HCT116 (cell line): ENCODE measurements around the gene PDE6G. TPM values are rescaled to one million over a fixed set of nuclear protein-coding genes. Genes with fewer than 3 reads are reported as not detected.
A peak's percentile ranks its signal among the peaks of the same experiment; 100 is the strongest.

ENCODE experiments used
- ATAC-seq: fragments of 200-7000 bp; cut with Tn5 transposase; 2 replicates; pipeline ENCODE4 v1.9.1; 2020; ENCODE audit warnings: mild to moderate bottlenecking, moderate library complexity
- BruUV-seq: library from RNA; stranded (reverse); fragments of 400-500 nt; replicated peaks from 2 replicates; lab custom pipeline; 2021; lab: Mats Ljungman, UMichigan
- CTCF ChIA-PET: fragments of 300-600 bp; sonication (Branson Sonifier 250); formaldehyde crosslinking; loops from one replicate; lab custom pipeline; 2021; ENCODE audit warnings: antibody characterized with exemption; lab: Charles Lee
- POLR2A ChIA-PET: fragments of 300-600, 350-600 bp; sonication (Branson Sonifier 250); formaldehyde crosslinking; loops from one replicate; lab custom pipeline; 2021; ENCODE audit warnings: antibody characterized with exemption; lab: Charles Lee
- RAD21 ChIA-PET, 2 experiments: fragments of 300-600 bp; sonication (Branson Sonifier 250); formaldehyde crosslinking; loops; one replicate each; lab custom pipeline; 2023; ENCODE audit warnings: low total read pairs in 2 of 2; ENCODE audit not compliant: uncharacterized antibody in 2 of 2, unreplicated experiment in 2 of 2, low non-redundant PET in 1 of 2; lab: Charles Lee
- DNase-seq: peaks from one replicate; pipeline ENCODE4 v3.0.0-alpha.2; 2010; ENCODE audit warnings: low read depth, low spot score
- H2AFZ ChIP-seq: fragments of 200-600 bp; shearing (Covaris generic), sonication (generic); 2 replicates; pipeline ENCODE4 v1.6.1; 2017; ENCODE audit warnings: low read depth, mixed run types, mixed read lengths, antibody characterized with exemption, low read length; ENCODE audit not compliant: poor library complexity, severe bottlenecking
- H3K27ac ChIP-seq: 2 replicates; pipeline ENCODE4 v1.5.1; 2012; ENCODE audit warnings: low read depth, low read length
- H3K27me3 ChIP-seq: fragments of 200-600 bp; sonication (generic); 2 replicates; pipeline ENCODE4 v1.6.1; 2016; ENCODE audit warnings: mixed run types, low read length, mixed read lengths; ENCODE audit not compliant: insufficient read depth
- H3K36me3 ChIP-seq, 2 experiments: fragments of 200-500 bp in 1 of 2; fragments of 200-600 bp in 1 of 2; sonication (Bioruptor generic) in 1 of 2; sonication (generic) in 1 of 2; 2 replicates each; pipeline versions ENCODE4 v1.5.1 to v1.6.1; 2014 to 2016; ENCODE audit warnings: low read length in 2 of 2, inconsistent platforms in 1 of 2, mixed read lengths in 1 of 2, mixed run types in 1 of 2; ENCODE audit not compliant: insufficient read depth in 2 of 2, control insufficient read depth in 1 of 2
- H3K4me1 ChIP-seq, 2 experiments: fragments of 200-600 bp in 1 of 2; sonication (generic) in 1 of 2; 2 replicates each; pipeline versions ENCODE4 v1.5.1 to v1.6.1; 2012 to 2017; ENCODE audit warnings: low read length in 2 of 2, inconsistent platforms in 1 of 2, mild to moderate bottlenecking in 1 of 2, mixed read lengths in 1 of 2, mixed run types in 1 of 2, moderate library complexity in 1 of 2; ENCODE audit not compliant: insufficient read depth in 2 of 2, control insufficient read depth in 1 of 2
- H3K4me2 ChIP-seq: fragments of 200-600 bp; sonication (generic); 2 replicates; pipeline ENCODE4 v1.6.1; 2017; ENCODE audit warnings: mixed run types, low read length, mixed read lengths
- H3K4me3 ChIP-seq, 2 experiments: fragments of 200-600 bp in 1 of 2; sonication (generic) in 1 of 2; replicated peaks in 1 of 2; 2 replicates each; pipeline ENCODE4 v1.5.1; 2011 to 2016; ENCODE audit warnings: low read length in 2 of 2, control low read depth in 1 of 2, low read depth in 1 of 2, mild to moderate bottlenecking in 1 of 2, mixed read lengths in 1 of 2, mixed run types in 1 of 2
- H3K79me2 ChIP-seq: fragments of 200-600 bp; sonication (generic); 2 replicates; pipeline ENCODE4 v1.6.1; 2017; ENCODE audit warnings: mild to moderate bottlenecking, mixed run types, low read length, moderate library complexity, mixed read lengths; ENCODE audit not compliant: insufficient read depth
- H3K9ac ChIP-seq: fragments of 200-600 bp; sonication (generic); 2 replicates; pipeline ENCODE4 v1.6.1; 2016; ENCODE audit warnings: low read length, mixed read lengths
- H3K9me2 ChIP-seq: fragments of 200-600 bp; sonication (generic), shearing (Covaris generic); 2 replicates; pipeline ENCODE4 v1.6.1; 2017; ENCODE audit warnings: mixed run types, mild to moderate bottlenecking, moderate library complexity; ENCODE audit not compliant: insufficient read depth
- H3K9me3 ChIP-seq, 2 experiments: fragments of 200-500 bp in 1 of 2; fragments of 200-600 bp in 1 of 2; sonication (Bioruptor generic) in 1 of 2; sonication (generic) in 1 of 2; 2 replicates each; pipeline ENCODE4 v1.6.1; 2014 to 2017; ENCODE audit warnings: low read length in 2 of 2, mixed read lengths in 2 of 2, inconsistent platforms in 1 of 2, low read depth in 1 of 2, mild to moderate bottlenecking in 1 of 2, mixed run types in 1 of 2, moderate library complexity in 1 of 2; ENCODE audit not compliant: control insufficient read depth in 1 of 2, insufficient read depth in 1 of 2
- H4K20me1 ChIP-seq: fragments of 200-600 bp; sonication (generic), shearing (Covaris generic); 2 replicates; pipeline ENCODE4 v1.6.1; 2017; ENCODE audit warnings: mixed run types, mild to moderate bottlenecking, moderate library complexity; ENCODE audit not compliant: insufficient read depth
- CBX3 ChIP-seq: IDR thresholded peaks from 2 replicates; pipeline ENCODE4 v1.6.1; 2012; ENCODE audit warnings: low read depth
- EGR1 ChIP-seq: IDR thresholded peaks from 2 replicates; pipeline ENCODE4 v1.6.1; 2012; ENCODE audit warnings: low read depth
- ELF1 ChIP-seq: IDR thresholded peaks from 2 replicates; pipeline ENCODE4 v1.6.1; 2012; ENCODE audit warnings: low read depth, borderline replicate concordance
- EZH2phosphoT487 ChIP-seq: fragments of 200-600 bp; IDR thresholded peaks from 2 replicates; pipeline ENCODE4 v1.6.1; 2018; ENCODE audit warnings: antibody characterized with exemption, borderline replicate concordance
- JUND ChIP-seq: IDR thresholded peaks from 2 replicates; pipeline ENCODE4 v1.6.1; 2012
- POLR2A ChIP-seq: IDR thresholded peaks from 2 replicates; pipeline ENCODE4 v1.7.0; 2011; ENCODE audit warnings: borderline replicate concordance; ENCODE audit not compliant: insufficient read depth, insufficient read length; ENCODE audit errors: extremely low read depth
- RAD21 ChIP-seq: IDR thresholded peaks from 2 replicates; pipeline ENCODE4 v1.6.1; 2012; ENCODE audit warnings: low read depth, mild to moderate bottlenecking
- SP1 ChIP-seq: IDR thresholded peaks from 2 replicates; pipeline ENCODE4 v1.6.1; 2012; ENCODE audit warnings: low read depth
- YY1 ChIP-seq: IDR thresholded peaks from 2 replicates; pipeline ENCODE4 v1.6.1; 2011; ENCODE audit warnings: low read length, low read depth, moderate library complexity, mild to moderate bottlenecking; ENCODE audit not compliant: insufficient replicate concordance; ENCODE audit errors: extremely low read depth
- ZFX ChIP-seq: fragments of 450-650 bp; IDR thresholded peaks from 2 replicates; pipeline ENCODE4 v1.6.1; 2017
- intact Hi-C: fragments of 100-400 bp; cut with micrococcal nuclease; formaldehyde crosslinking; loops from 2 replicates; pipeline ENCODE4 v1.10.0; 2022
- total RNA-seq: library from RNA; stranded (reverse); gene quantifications from one replicate; pipeline ENCODE4 v1.2.1, GENCODE V29; 2021; ENCODE audit not compliant: unreplicated experiment
- TF ChIP-seq, protein P1 (sequence below), 3 experiments: fragments of 200-600 bp in 1 of 3; sonication (generic) in 1 of 3; IDR thresholded peaks in 2 of 3; conservative IDR thresholded peaks in 1 of 3; 2 replicates each; pipeline ENCODE4 v1.5.1; 2012 to 2017; ENCODE audit warnings: low read depth in 2 of 3, low read length in 2 of 3, antibody characterized with exemption in 1 of 3, borderline replicate concordance in 1 of 3, control low read depth in 1 of 3, mild to moderate bottlenecking in 1 of 3, mixed read lengths in 1 of 3, mixed run types in 1 of 3, moderate library complexity in 1 of 3; ENCODE audit not compliant: insufficient read depth in 1 of 3

Gene PDE6G
- total RNA-seq, 1 experiment from 2014 or later = not detected

DNA sequence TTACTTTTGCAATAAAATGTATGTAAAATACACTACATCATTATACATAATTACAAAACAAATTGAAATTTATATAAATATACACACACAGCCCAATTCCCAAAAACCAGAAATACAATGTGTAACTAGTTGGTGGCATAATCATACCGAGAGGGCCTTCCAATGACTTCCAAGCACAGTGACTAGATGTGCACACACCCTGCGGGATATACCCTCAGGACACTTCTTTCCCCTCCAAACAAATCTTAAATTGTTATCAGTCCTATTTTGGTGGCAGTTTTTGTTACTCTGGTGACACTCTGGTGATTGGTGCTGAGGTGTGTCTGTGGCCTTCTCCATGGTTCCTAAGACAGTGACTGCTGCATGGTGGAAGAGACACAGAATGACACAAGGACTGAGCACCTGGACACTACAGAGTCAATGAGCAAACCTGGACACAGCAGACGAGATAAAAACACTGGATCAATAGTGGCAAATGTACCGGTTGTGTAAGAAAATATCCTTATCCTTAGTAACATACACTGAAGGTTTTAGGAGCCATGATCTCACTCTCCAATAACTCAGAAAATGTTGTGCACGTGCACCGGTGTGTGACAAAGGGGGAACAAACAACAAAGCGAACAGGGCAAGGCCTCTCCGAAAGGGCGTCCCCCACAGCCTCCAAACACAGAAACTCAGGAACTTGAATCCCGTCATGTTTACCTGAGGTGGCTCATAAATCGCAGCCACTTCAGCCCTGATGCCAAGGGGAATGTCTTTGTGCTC is 52.3 kb downstream of the PDE6G start:
- Histone ChIP-seq H3K27me3 (no peaks in the 10 kb centered on the region), H3K27ac (no peak overlapping the region), H3K79me2 (peaks cover 74% of the 10 kb centered on the region), H3K4me2 (no peak overlapping the region), H3K4me3 (no peak overlapping the region), H3K9me3 (no peaks in the 10 kb centered on the region), H3K9me2 (no peaks in the 10 kb centered on the region), H3K4me1 (no peaks in the 10 kb centered on the region), H2AFZ (no peak overlapping the region), H4K20me1 (0 out of 2 replicates have a peak, but pooled peaks cover 4% of the 10 kb centered on the region), H3K9ac (no peak overlapping the region), H3K36me3 (peaks cover 55 to 62% of the 10 kb centered on the region in 2 experiments)
- ChIA-PET RAD21 (no interaction called here), POLR2A (no interaction called here), CTCF (no interaction called here)
- no TSS peak for BruUV-seq
- intact Hi-C loops = loop anchor here (5.0 kb wide), 2 partner anchors 37 to 52 kb away; partner anchors contain the start of gene FAAP100
- DNase-seq = no peak
- ATAC-seq = no peak
- TF ChIP-seq RAD21 (no peak), ELF1 (no peak), CBX3 (no peak), JUND (no peak), EZH2phosphoT487 (no peak), YY1 (no peak), EGR1 (no peak), ZFX (no peak)

DNA sequence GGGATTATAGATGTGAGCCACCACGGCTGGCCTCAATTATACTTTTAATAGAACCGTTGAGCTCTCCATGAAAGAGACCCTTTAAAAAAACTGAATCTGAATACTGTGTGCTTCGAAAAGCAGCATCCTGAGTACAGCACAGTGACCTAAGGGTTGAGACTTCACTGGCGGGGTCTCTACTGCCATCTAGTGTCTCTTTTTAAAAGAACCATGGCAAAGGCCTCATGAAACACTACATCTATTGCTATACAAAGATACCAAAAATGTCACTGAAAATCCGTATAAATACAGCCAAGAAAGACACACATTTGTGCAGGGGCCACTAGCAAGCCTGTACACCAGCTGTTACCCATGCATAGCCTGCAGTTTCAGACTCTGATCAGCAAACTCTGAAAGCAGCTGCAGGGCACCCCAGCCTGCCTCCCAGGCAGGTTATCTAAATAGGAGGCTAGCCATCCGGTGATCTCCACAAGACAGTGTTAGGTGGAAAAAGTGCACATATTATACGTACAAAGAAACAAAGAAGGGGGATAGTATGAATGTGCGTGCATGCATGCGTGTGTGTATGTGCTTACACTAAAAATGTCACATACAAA is 54.7 kb downstream of the PDE6G start:
- TF ChIP-seq SP1 (no peak), POLR2A (no peak), RAD21 (peak; percentile 91)
- TF ChIP-seq, protein P1, sequence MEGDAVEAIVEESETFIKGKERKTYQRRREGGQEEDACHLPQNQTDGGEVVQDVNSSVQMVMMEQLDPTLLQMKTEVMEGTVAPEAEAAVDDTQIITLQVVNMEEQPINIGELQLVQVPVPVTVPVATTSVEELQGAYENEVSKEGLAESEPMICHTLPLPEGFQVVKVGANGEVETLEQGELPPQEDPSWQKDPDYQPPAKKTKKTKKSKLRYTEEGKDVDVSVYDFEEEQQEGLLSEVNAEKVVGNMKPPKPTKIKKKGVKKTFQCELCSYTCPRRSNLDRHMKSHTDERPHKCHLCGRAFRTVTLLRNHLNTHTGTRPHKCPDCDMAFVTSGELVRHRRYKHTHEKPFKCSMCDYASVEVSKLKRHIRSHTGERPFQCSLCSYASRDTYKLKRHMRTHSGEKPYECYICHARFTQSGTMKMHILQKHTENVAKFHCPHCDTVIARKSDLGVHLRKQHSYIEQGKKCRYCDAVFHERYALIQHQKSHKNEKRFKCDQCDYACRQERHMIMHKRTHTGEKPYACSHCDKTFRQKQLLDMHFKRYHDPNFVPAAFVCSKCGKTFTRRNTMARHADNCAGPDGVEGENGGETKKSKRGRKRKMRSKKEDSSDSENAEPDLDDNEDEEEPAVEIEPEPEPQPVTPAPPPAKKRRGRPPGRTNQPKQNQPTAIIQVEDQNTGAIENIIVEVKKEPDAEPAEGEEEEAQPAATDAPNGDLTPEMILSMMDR (IDR thresholded peaks at IDR 0.05 in 2 of 3, conservative IDR thresholded peaks at IDR 0.05 in 1 of 3; ENCODE audit: borderline replicate concordance in 1 of 3, insufficient read depth in 1 of 3, low read depth in 2 of 3, low read length in 2 of 3) = peak; percentile 75 to 96 (median 92)
- TF ChIP-seq, all 23 proteins: peak for 2
- BruUV-seq = no TSS peak
- H3K79me2 ChIP-seq = peaks cover 62% of the 10 kb centered on the region
- H4K20me1 ChIP-seq = peaks cover 8% of the 10 kb centered on the region; the same call in 1 of the 2 replicates
- H3K9me3 ChIP-seq = no peaks in the 10 kb centered on the region
- H3K27me3 ChIP-seq = no peaks in the 10 kb centered on the region
- no peak overlapping the region for H2AFZ ChIP-seq
- DNase-seq (peak; percentile 49), ATAC-seq (peak; percentile 96)
- POLR2A ChIA-PET = no interaction called here
- H3K9ac ChIP-seq = no peak overlapping the region
- intact Hi-C loops = loop anchor here (1.0 to 5.0 kb wide), 3 partner anchors 34 to 348 kb away; partner anchors contain the start of gene FAAP100
- CTCF ChIA-PET = interaction anchor here (0.8 to 1.5 kb wide), 2 partner anchors 38 to 83 kb away, joined by 3 to 6 read pairs; no protein-coding TSS in a partner anchor
- RAD21 ChIA-PET = no interaction called here
- H3K36me3 ChIP-seq = peaks cover 50 to 63% of the 10 kb centered on the region in 2 experiments
- H3K27ac ChIP-seq = no peak overlapping the region
- H3K9me2 ChIP-seq = no peaks in the 10 kb centered on the region
- H3K4me3 ChIP-seq = no peak overlapping the region
- no peak overlapping the region for H3K4me2 ChIP-seq
- peaks cover 0 to 6% of the 10 kb centered on the region in 2 experiments; a peak in 2 of 4 replicates for H3K4me1 ChIP-seq
